Stimulated activated CD8-positive, alpha-beta memory T cell treated with anti-CD3 and anti-CD28 coated beads, Interleukin-2, amount 100 ng/mL, for 48 hours (primary cell): ENCODE results near the gene GCGR.
A peak's percentile ranks its signal among the peaks of the same experiment; 100 is the strongest.

Experiments used
- DNase-seq, 2 donors: peaks; one replicate each; pipeline ENCODE4 v3.0.0-alpha.2; 2020; ENCODE audit warnings: low read depth in 2 of 2

Gene GCGR

GRCh38 chr17:81846743-81847689 is 43.1 kb downstream of the GCGR start:
- DNase-seq = no peak

- no peak for DNase-seq
Observed at GRCh38 chr17:81849457-81849856, 45.5 kb downstream of the GCGR start.

- no peak for DNase-seq
Observed at GRCh38 chr17:81851423-81851822, 47.5 kb downstream of the GCGR start.

DNA sequence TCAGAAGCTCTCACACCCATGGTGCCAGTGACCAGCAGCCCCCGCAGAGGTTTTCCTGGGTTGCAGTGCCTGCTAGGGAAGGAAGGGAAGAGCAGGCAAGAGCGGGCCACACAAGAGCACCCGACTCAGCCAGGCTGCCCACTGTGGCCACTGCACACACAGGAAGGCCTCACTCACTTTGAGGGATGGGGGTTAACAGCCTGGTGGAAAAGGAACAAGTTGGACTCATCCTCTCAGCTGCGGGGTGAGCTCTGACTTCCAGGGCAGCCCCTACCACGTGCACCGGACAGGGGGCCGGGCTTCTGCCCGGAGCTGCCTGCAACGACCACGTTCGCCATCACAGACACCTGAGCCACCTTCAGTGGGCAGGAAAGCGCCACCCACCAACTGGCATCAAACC is 48.3 kb downstream of the GCGR start:
- DNase-seq = no peak

DNA sequence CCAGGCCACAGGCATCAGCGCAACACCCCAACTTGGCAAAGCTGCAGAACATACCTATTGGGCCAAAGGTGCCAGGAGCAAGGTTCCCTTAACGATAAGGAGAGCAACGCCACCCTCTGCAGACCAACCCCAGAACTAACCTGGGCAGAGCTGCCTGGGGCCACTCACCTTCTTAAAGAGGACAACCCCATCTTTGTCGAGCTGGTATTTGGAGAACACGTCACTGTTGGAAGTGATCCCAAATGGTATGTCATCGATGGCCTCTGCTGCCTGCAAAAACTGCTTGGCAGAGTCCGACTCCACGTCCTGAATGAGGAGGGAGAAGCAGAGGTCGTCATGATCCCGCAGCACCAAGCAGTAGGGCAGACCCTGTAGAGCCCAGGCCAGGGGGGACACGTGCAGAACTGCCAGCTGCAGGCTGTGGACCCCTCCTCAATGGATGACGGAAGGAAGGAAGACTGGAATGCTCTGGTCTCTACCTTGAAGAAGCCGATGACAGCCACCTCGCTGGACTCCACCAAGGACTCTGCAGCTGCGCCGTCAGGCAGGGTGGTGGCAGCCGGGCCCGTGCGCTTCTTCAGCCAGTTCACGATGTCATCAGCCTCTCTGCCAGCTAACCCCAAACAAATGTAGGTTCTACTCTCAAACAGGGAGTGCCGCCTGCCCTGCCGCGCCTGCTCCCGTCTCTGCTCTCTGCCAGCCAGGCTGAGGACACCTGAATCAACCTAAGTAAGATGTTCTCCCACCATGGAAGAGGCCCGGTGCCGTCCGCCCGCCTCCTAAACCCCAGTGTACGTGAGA is 51.2 kb downstream of the GCGR start:
- DNase-seq = no peak

DNA sequence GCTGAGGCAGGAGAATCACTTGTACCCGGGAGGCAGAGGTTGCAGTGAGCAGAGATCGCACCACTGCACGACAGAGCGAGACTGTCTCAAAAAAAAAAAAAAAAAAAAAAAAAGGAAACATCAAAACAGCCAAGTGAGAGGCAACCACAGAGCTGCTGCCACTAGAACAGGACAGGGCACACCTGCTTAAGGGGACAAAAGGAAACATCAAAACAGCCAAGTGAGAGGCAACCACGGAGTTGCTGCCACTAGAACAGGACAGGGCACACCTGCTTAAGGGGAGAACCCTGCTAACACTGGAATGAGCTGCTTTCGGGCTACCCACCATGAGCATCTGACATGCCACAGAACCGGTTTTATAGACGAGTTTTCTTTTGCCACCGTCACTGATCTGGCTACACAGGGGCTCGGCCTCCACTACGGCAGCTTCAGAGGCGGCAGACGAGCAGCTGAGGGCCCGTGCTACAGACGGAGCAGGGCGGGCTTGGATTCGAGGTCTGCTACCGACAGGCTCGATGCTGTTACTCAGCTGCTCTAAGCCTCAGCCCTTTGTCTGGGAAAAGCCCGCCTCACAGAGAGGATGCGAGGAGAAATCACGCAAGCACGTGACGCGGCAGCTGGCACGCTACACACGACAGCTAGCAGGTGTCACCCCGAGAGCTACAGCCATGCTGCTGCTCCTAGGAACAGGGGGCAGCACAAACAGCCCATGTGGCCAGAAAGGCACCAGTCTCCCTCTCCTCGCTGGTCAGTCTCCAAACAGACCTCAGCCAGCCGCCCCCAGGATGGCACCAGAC is 54.4 kb downstream of the GCGR start:
- no peak for DNase-seq

DNA sequence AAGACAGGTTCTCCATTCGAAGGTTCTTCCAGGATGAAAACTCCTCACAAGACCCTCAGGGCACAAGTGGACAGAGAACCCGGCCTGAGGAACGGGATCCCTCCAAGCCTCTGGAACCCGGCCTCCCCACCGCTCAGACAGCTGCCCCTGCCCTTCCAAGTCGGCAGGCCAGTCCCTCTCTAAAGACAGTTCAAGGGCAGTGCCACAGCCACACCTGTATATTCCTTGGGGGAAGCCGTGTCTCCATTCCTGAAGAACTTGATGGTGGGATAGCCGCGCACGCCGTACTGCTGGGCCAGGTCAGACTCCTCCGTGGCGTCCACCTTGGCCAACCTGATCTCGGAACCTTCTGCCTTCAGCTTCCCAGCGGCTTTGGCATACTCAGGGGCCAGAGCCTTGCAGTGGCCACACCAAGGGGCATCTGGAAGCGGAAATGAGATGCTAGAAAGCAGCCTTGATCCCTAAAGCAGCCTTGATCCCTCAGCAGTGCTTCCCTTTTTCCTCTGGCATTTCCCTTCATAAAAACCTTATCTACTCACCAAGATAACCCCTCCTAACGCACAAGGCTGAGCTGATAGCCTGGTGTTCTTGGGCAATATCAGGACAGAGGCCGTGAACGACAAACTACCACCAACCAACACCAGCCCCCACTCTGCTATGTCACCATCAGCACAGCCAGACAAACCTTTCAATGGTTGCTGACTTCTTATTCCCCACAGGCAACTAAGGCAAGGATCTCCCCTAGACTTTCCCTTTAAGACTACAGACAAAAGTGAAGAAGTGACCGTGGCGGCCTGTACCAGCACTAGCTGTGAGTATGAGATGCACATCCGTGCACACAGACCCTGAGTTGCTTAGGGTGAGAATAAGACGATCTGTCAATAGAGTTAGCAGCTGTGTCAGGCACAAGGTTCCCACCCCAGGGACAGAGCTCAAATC is 55.3 kb downstream of the GCGR start:
- DNase-seq = no peak

- DNase-seq = peak in 1 of 2 donors; percentile 93
Observed at GRCh38 chr17:81859906-81860755, 56.2 kb downstream of the GCGR start, which contains the start of gene P4HB. TSS of gene P4HB (minus strand) at chr17:81860535. CDS start at chr17:81860471, 64 bp downstream.

- DNase-seq = peak; percentile 96 to 98
Observed at GRCh38 chr17:81860756-81861568, 57.0 kb downstream of the GCGR start.

DNA sequence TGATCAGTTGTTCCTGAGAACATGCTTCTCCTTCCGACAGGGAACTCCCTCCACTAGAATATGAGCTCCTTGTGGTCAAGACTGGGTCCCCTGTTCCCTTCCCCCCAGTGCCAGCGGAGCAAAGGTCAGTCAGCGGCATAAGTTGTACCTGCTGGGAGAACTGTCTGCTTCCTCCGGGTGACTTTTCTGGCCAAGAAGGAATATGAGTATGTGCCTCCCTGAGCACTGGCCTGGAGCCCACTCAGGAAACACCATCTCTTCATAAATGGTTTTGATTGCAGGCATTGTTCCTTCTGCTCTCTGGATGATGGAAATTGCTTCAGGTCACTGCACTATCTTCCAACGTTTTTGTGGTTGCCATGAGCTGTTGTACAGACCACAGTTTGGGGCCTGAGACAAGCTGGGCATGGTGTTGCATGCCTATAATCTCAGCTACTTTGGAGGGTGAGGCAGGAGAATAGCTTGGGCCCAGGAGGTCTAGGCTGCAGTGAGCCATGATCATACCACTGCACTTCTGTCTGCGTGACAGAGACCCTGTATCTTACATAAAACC is 59.2 kb downstream of the GCGR start:
- DNase-seq = no peak
